MM.1S (cell line): ENCODE data around the gene TNPO3.

ENCODE experiments used
- DNase-seq: peaks from one replicate; pipeline ENCODE4 v3.0.0-alpha.2; 2015
- H2AFZ ChIP-seq: fragments of 300-600 bp; sonication (generic); 2 replicates; pipeline ENCODE4 v1.6.0; 2016; ENCODE audit warnings: antibody characterized with exemption, low read length
- H3F3A ChIP-seq: fragments of 300-600 bp; sonication (generic); 2 replicates; pipeline ENCODE4 v1.6.1; 2016; ENCODE audit warnings: mild to moderate bottlenecking, antibody characterized with exemption, low read length, moderate library complexity, mixed read lengths; ENCODE audit not compliant: insufficient read depth
- H3K27ac ChIP-seq: fragments of 300-600 bp; sonication (generic); 2 replicates; pipeline ENCODE4 v1.5.1; 2016; ENCODE audit warnings: mild to moderate bottlenecking, low read length
- H3K27me3 ChIP-seq: fragments of 300-600 bp; sonication (generic); replicated peaks from 2 replicates; pipeline ENCODE4 v1.6.0; 2016; ENCODE audit warnings: low read length; ENCODE audit not compliant: insufficient read depth
- H3K36me3 ChIP-seq: fragments of 300-600 bp; sonication (generic); replicated peaks from 2 replicates; pipeline ENCODE4 v1.6.1; 2016; ENCODE audit warnings: mild to moderate bottlenecking, low read length, mixed read lengths; ENCODE audit not compliant: insufficient read depth
- H3K4me1 ChIP-seq: fragments of 300-600 bp; sonication (generic); 2 replicates; pipeline ENCODE4 v1.6.1; 2016; ENCODE audit warnings: low read length, mixed read lengths
- H3K4me2 ChIP-seq: fragments of 300-600 bp; sonication (generic); 2 replicates; pipeline ENCODE4 v1.6.0; 2016; ENCODE audit warnings: low read depth, low read length
- H3K4me3 ChIP-seq: fragments of 300-600 bp; sonication (generic); 2 replicates; pipeline ENCODE4 v1.5.1; 2016; ENCODE audit warnings: low read length, mixed read lengths
- H3K79me2 ChIP-seq: fragments of 300-600 bp; sonication (generic); 2 replicates; pipeline ENCODE4 v1.6.1; 2016; ENCODE audit warnings: mixed run types, low read length, mixed read lengths
- H3K9ac ChIP-seq: fragments of 300-600 bp; sonication (generic); 2 replicates; pipeline ENCODE4 v1.6.1; 2016; ENCODE audit warnings: low read length, mixed read lengths
- H3K9me2 ChIP-seq: fragments of 300-600 bp; sonication (generic); replicated peaks from 2 replicates; pipeline ENCODE4 v1.6.1; 2016; ENCODE audit warnings: mild to moderate bottlenecking, low read length, mixed read lengths; ENCODE audit not compliant: insufficient read depth
- H3K9me3 ChIP-seq: fragments of 300-600 bp; sonication (generic); replicated peaks from 2 replicates; pipeline ENCODE4 v1.6.1; 2016; ENCODE audit warnings: mild to moderate bottlenecking, low read length, mixed read lengths; ENCODE audit not compliant: insufficient read depth
- H4K20me1 ChIP-seq: fragments of 300-600 bp; sonication (generic); 2 replicates; pipeline ENCODE4 v1.6.1; 2016; ENCODE audit warnings: mild to moderate bottlenecking, low read length, moderate library complexity, mixed read lengths; ENCODE audit not compliant: insufficient read depth
- EZH2 ChIP-seq: fragments of 300-600 bp; sonication (generic); optimal IDR thresholded peaks from 2 replicates; pipeline ENCODE3; 2017; ENCODE audit warnings: low read depth, mild to moderate bottlenecking, antibody characterized with exemption, low read length, mixed read lengths
- EZH2phosphoT487 ChIP-seq: fragments of 300-600 bp; sonication (generic); IDR thresholded peaks from 2 replicates; pipeline ENCODE4 v1.6.1; 2018; ENCODE audit warnings: antibody characterized with exemption, low read length
- TF ChIP-seq, protein P1 (sequence below): fragments of 300-600 bp; sonication (generic); IDR thresholded peaks from 2 replicates; pipeline ENCODE4 v1.5.1; 2016; ENCODE audit warnings: antibody characterized with exemption, low read length, mixed read lengths

Gene TNPO3

DNA sequence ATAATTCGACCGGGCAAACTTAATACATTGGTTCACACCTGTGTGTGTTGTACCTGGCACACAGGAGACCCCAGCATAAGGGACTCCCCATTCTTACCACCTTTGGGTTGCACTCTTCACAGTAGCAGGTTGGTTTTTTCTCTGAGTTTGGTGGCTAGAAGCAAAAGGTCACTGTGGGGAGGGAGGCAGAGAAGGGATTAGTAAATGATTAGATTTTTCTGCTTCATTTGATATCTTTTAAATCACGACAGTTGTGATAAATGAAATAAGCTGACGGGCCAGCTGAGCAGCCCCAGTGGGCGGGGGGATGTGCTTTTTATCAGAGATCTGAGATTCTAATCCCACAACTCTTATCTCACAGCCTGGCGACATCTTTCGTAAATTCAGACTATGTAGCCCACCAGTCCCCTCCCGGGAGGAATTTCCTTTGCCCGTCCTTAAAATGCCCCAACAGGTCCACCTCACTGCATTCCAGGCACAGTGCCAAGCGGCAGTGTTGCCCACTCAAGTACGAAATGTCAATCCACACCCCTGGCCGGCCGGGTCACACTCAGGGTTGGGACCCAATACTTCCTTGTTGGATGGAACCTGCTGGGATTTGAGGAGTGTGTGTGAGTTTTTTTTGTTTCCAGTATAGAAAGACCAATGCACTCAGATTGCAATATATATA is 133.9 kb downstream of the TNPO3 start:
- Histone ChIP-seq H3K4me2 (no peak overlapping the region), H3K4me1 (peaks cover 11% of the 10 kb centered on the region), H3K9me3 (no peaks in the 10 kb centered on the region), H2AFZ (no peak overlapping the region), H3K27ac (no peak overlapping the region), H3K27me3 (no peaks in the 10 kb centered on the region), H3K9ac (no peak overlapping the region), H3K9me2 (no peaks in the 10 kb centered on the region), H3F3A (no peaks in the 10 kb centered on the region), H4K20me1 (no peaks in the 10 kb centered on the region), H3K36me3 (no peaks in the 10 kb centered on the region), H3K4me3 (no peak overlapping the region), H3K79me2 (no peaks in the 10 kb centered on the region)
- TF ChIP-seq EZH2phosphoT487 = no peak
- DNase-seq = no peak

DNA sequence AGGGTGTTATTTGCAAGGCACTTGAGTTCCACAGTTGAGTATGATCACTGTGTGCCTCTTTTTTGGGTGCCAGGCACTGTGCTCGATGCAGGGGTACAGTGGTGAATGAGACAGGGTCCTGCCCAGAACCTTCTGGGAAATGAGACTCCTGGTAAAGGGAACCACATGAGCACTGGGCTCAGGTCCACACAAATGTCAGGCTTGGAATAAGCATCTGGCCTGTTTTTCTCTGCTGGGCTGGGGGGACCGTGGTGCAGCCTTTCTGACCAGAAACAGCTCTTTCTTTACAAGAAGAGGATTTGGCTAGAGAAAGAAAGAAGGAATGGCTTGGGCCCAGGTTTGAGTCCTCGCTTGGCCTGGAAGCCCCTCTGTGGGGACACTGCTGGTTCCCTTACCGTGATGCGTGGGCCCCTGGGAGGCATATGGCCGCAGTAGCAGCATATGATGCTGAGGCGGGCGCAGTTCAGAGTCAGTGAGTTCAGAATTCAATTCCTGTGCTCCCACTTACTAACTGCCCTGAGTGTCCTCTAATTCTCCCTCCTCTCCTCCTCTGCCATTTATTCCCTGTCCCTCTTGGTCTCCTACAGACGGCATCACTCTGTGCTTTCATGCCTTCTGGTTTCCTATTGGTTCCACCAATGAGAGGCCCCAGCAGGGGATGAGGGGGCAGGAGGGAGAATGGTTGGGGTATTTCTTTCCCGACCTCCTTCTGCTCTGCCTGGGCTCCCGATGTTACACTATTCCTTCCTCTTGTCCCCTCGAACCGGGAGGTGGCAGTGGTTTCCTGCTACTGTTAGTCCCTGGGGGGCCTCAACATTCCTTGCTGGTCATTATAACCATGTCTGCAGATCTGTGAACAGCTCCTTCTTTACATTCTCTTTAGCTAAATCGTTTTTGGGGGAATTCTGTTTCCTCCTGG is 134.8 kb downstream of the TNPO3 start:
- Histone ChIP-seq H3K9ac (no peak overlapping the region), H3K4me2 (no peak overlapping the region), H3K79me2 (no peaks in the 10 kb centered on the region), H2AFZ (peak overlapping the region; percentile 32), H3K36me3 (no peaks in the 10 kb centered on the region), H4K20me1 (no peaks in the 10 kb centered on the region), H3K9me2 (no peaks in the 10 kb centered on the region), H3K9me3 (no peaks in the 10 kb centered on the region), H3K27ac (no peak overlapping the region), H3F3A (no peaks in the 10 kb centered on the region), H3K4me3 (no peak overlapping the region), H3K27me3 (no peaks in the 10 kb centered on the region), H3K4me1 (peaks cover 11% of the 10 kb centered on the region)
- no peak for TF ChIP-seq EZH2phosphoT487
- DNase-seq = no peak

- Histone ChIP-seq H3K4me2 (peak overlapping the region; percentile 15; the same call in 1 of the 2 replicates), H3K9me3 (no peaks in the 10 kb centered on the region), H3K79me2 (no peaks in the 10 kb centered on the region), H3K9me2 (no peaks in the 10 kb centered on the region), H3K4me3 (no peak overlapping the region), H3K36me3 (no peaks in the 10 kb centered on the region), H2AFZ (peak overlapping the region; percentile 47), H3K27me3 (peaks cover 6% of the 10 kb centered on the region), H3F3A (no peaks in the 10 kb centered on the region), H3K27ac (no peak overlapping the region), H4K20me1 (no peaks in the 10 kb centered on the region), H3K9ac (no peak overlapping the region), H3K4me1 (peaks cover 11% of the 10 kb centered on the region)
- TF ChIP-seq EZH2 = no peak
- TF ChIP-seq EZH2phosphoT487 = no peak
- TF ChIP-seq, protein P1, sequence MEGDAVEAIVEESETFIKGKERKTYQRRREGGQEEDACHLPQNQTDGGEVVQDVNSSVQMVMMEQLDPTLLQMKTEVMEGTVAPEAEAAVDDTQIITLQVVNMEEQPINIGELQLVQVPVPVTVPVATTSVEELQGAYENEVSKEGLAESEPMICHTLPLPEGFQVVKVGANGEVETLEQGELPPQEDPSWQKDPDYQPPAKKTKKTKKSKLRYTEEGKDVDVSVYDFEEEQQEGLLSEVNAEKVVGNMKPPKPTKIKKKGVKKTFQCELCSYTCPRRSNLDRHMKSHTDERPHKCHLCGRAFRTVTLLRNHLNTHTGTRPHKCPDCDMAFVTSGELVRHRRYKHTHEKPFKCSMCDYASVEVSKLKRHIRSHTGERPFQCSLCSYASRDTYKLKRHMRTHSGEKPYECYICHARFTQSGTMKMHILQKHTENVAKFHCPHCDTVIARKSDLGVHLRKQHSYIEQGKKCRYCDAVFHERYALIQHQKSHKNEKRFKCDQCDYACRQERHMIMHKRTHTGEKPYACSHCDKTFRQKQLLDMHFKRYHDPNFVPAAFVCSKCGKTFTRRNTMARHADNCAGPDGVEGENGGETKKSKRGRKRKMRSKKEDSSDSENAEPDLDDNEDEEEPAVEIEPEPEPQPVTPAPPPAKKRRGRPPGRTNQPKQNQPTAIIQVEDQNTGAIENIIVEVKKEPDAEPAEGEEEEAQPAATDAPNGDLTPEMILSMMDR = no peak
- DNase-seq = peak; percentile 41
These were observed 135.7 kb downstream of the TNPO3 start for GRCh38 chr7:128919241-128919640.

GRCh38 chr7:128918016-128918665 is 136.8 kb downstream of the TNPO3 start:
- no peak for DNase-seq
- peaks cover 9% of the 10 kb centered on the region for H3K27me3 ChIP-seq
- TF ChIP-seq EZH2 = no peak
- no peak for TF ChIP-seq EZH2phosphoT487
- TF ChIP-seq, protein P1 = no peak

More at GRCh38 chr7:128918016-128918665, 136.8 kb downstream of the TNPO3 start:
- H2AFZ ChIP-seq = no peak overlapping the region
- H3K36me3 ChIP-seq = no peaks in the 10 kb centered on the region
- H3K79me2 ChIP-seq = no peaks in the 10 kb centered on the region
- no peak overlapping the region for H3K4me2 ChIP-seq
- peaks cover 11% of the 10 kb centered on the region for H3K4me1 ChIP-seq
- H3K27ac ChIP-seq = no peak overlapping the region
- no peaks in the 10 kb centered on the region for H3K9me3 ChIP-seq
- H3K9ac ChIP-seq = no peak overlapping the region
- H3K9me2 ChIP-seq = no peaks in the 10 kb centered on the region
- H4K20me1 ChIP-seq = no peaks in the 10 kb centered on the region
- H3K4me3 ChIP-seq = no peak overlapping the region
- no peaks in the 10 kb centered on the region for H3F3A ChIP-seq
